ENCODE measurements around the gene PM20D1. TPM values are rescaled to one million over a fixed set of nuclear protein-coding genes. Genes with fewer than 3 reads are reported as not detected.
"Not testable (repeated sequence)": the region's sequence is repeated elsewhere in the genome, so short reads cannot be mapped to it uniquely, and the experiment has no call there.

The PM20D1 gene, protein sequence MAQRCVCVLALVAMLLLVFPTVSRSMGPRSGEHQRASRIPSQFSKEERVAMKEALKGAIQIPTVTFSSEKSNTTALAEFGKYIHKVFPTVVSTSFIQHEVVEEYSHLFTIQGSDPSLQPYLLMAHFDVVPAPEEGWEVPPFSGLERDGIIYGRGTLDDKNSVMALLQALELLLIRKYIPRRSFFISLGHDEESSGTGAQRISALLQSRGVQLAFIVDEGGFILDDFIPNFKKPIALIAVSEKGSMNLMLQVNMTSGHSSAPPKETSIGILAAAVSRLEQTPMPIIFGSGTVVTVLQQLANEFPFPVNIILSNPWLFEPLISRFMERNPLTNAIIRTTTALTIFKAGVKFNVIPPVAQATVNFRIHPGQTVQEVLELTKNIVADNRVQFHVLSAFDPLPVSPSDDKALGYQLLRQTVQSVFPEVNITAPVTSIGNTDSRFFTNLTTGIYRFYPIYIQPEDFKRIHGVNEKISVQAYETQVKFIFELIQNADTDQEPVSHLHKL
- total RNA-seq (2021) (not detected in 2 replicates), Bru-seq, nascent RNA (percentile 4 among the genes with signal in this experiment), BruChase-seq, experiment 1, labeled RNA remaining after a 2-hour chase (percentile 8 among the genes with signal in this experiment), BruChase-seq, experiment 2, labeled RNA remaining after a 6-hour chase (not detected)
- long read RNA-seq, result 0 reads

- BruUV-seq (replicated peaks), result no TSS peak
- ChIA-PET POLR2A (ENCODE audit: unreplicated experiment) (interaction anchor here (0.7 kb wide), 1 partner anchor 152 kb away, joined by 4 read pairs; no protein-coding TSS in a partner anchor), CTCF (interaction anchor here (0.5 kb wide), 1 partner anchor 509 kb away, joined by 3 read pairs; no protein-coding TSS in a partner anchor)
- peak in 1 of 2 experiments; percentile 54 for DNase-seq
- Histone ChIP-seq H3F3A (ENCODE audit: insufficient read depth, low read depth) (0 out of 2 replicates have a peak, but pooled peaks cover 4% of the 10 kb centered on the region), H2AFZ (no peak within 1 kb of the TSS), H4K20me1 (ENCODE audit: insufficient read depth) (no peaks in the 10 kb centered on the region), H3K4me2 (no peak within 1 kb of the TSS), H3K4me3 (no peak within 1 kb of the TSS), H3K27me3 (ENCODE audit: insufficient read depth, low read depth) (no peaks in the 10 kb centered on the region), H3K9me3 (ENCODE audit: insufficient read depth, low read depth) (no peaks in the 10 kb centered on the region; the same call in 1 of the 2 replicates), H3K36me3 (ENCODE audit: low read depth) (no peaks in the 10 kb centered on the region), H3K4me1 (replicated peaks; ENCODE audit: insufficient read depth) (peaks cover 10% of the 10 kb centered on the region; the same call in 1 of the 2 replicates), H3K27ac (no peak within 1 kb of the TSS), H3K9me2 (ENCODE audit: insufficient read depth) (no peaks in the 10 kb centered on the region), H3K79me2 (ENCODE audit: low read depth) (no peaks in the 10 kb centered on the region)
- TF ChIP-seq, protein P1, sequence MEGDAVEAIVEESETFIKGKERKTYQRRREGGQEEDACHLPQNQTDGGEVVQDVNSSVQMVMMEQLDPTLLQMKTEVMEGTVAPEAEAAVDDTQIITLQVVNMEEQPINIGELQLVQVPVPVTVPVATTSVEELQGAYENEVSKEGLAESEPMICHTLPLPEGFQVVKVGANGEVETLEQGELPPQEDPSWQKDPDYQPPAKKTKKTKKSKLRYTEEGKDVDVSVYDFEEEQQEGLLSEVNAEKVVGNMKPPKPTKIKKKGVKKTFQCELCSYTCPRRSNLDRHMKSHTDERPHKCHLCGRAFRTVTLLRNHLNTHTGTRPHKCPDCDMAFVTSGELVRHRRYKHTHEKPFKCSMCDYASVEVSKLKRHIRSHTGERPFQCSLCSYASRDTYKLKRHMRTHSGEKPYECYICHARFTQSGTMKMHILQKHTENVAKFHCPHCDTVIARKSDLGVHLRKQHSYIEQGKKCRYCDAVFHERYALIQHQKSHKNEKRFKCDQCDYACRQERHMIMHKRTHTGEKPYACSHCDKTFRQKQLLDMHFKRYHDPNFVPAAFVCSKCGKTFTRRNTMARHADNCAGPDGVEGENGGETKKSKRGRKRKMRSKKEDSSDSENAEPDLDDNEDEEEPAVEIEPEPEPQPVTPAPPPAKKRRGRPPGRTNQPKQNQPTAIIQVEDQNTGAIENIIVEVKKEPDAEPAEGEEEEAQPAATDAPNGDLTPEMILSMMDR (conservative IDR thresholded peaks at IDR 0.05), result no peak
- no peak for TF ChIP-seq EZH2 (IDR thresholded peaks at IDR 0.05; ENCODE audit: low read depth)
- intact Hi-C loops (cut with micrococcal nuclease; ENCODE audit: unreplicated experiment), result no loop called here
Observed at GRCh38 chr1:205849619-205850355, at the start of gene PM20D1. Gene PM20D1, minus strand, starts transcription at chr1:205850132. Its CDS starts 60 bp downstream, at chr1:205850072.

DNA sequence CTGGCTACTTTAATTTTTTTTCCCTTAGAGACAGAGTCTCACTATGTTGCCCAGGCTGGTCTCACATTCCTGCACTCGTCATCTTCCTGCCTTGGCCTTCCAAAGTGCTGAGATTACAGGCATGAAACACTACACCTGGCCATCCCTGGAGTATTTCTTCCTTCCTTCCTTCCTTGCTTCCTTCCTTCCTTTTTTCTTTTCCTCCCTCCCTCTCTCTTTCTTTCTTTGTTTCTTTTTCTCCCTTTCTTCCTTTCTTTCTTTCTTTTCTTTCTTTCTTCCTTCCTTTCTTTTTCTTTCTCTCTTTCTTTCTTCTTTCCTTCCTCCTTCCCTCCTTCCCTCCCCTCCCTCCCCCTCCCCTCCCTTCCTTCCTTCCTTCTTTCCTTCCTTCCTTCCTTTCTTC is 46.4 kb upstream of the PM20D1 start:
- DNase-seq, result no peak
- TF ChIP-seq EZH2 (IDR thresholded peaks at IDR 0.05; ENCODE audit: low read depth), result no peak
- TF ChIP-seq, protein P1 (conservative IDR thresholded peaks at IDR 0.05), result no peak
- no peaks in the 10 kb centered on the region for H3K79me2 ChIP-seq (ENCODE audit: low read depth)
- intact Hi-C loops (cut with micrococcal nuclease; ENCODE audit: unreplicated experiment), result no loop called here
- no peak overlapping the region for H3K4me3 ChIP-seq
- no TSS peak for BruUV-seq (replicated peaks)
- H3K9me2 ChIP-seq (ENCODE audit: insufficient read depth), result no peaks in the 10 kb centered on the region
- ChIA-PET POLR2A (ENCODE audit: unreplicated experiment) (no interaction called here), CTCF (no interaction called here)
- no peaks in the 10 kb centered on the region for H4K20me1 ChIP-seq (ENCODE audit: insufficient read depth)
- peaks cover 8% of the 10 kb centered on the region for H3K9me3 ChIP-seq (ENCODE audit: insufficient read depth, low read depth)
- no peak overlapping the region for H3K27ac ChIP-seq
- peaks cover 8% of the 10 kb centered on the region; the same call in 1 of the 2 replicates for H3F3A ChIP-seq (ENCODE audit: insufficient read depth, low read depth)
- no peaks in the 10 kb centered on the region for H3K27me3 ChIP-seq (ENCODE audit: insufficient read depth, low read depth)
- H3K4me1 ChIP-seq (replicated peaks; ENCODE audit: insufficient read depth), result peaks cover 32% of the 10 kb centered on the region
- no peaks in the 10 kb centered on the region for H3K36me3 ChIP-seq (ENCODE audit: low read depth)
- H2AFZ ChIP-seq, result no peak overlapping the region
- H3K4me2 ChIP-seq, result no peak overlapping the region

- intact Hi-C loops (cut with micrococcal nuclease; ENCODE audit: unreplicated experiment); BruUV-seq (replicated peaks); H3K79me2 ChIP-seq (ENCODE audit: low read depth); CTCF ChIA-PET; H3K36me3 ChIP-seq (ENCODE audit: low read depth); H4K20me1 ChIP-seq (ENCODE audit: insufficient read depth); H3K27ac ChIP-seq; H3K9me2 ChIP-seq (ENCODE audit: insufficient read depth); H2AFZ ChIP-seq; H3K27me3 ChIP-seq (ENCODE audit: insufficient read depth, low read depth); POLR2A ChIA-PET (ENCODE audit: unreplicated experiment): not testable (repeated sequence)
- peaks cover 55% of the 10 kb centered on the region for H3K4me1 ChIP-seq (replicated peaks; ENCODE audit: insufficient read depth)
- peak overlapping the region; percentile 16; the same call in 1 of the 2 replicates for H3K4me3 ChIP-seq
- H3K9me3 ChIP-seq (ENCODE audit: insufficient read depth, low read depth), result peaks cover 15% of the 10 kb centered on the region
- H3K4me2 ChIP-seq, result peak overlapping the region; percentile 55
- peaks cover 17% of the 10 kb centered on the region for H3F3A ChIP-seq (ENCODE audit: insufficient read depth, low read depth)
- peak in 1 of 2 experiments; percentile 67 for DNase-seq
Observed at GRCh38 chr1:205894119-205894518, 44.2 kb upstream of the PM20D1 start.

GRCh38 chr1:205892175-205892574 is 42.2 kb upstream of the PM20D1 start:
- H3K9me3 ChIP-seq (ENCODE audit: insufficient read depth, low read depth), result peaks cover 18% of the 10 kb centered on the region
- H3K79me2 ChIP-seq (ENCODE audit: low read depth); BruUV-seq (replicated peaks); intact Hi-C loops (cut with micrococcal nuclease; ENCODE audit: unreplicated experiment); H3K4me2 ChIP-seq; H3K36me3 ChIP-seq (ENCODE audit: low read depth); CTCF ChIA-PET; H3K4me3 ChIP-seq; H3K27ac ChIP-seq; DNase-seq; H3K9me2 ChIP-seq (ENCODE audit: insufficient read depth); H2AFZ ChIP-seq; H4K20me1 ChIP-seq (ENCODE audit: insufficient read depth); H3K27me3 ChIP-seq (ENCODE audit: insufficient read depth, low read depth): not testable (repeated sequence)
- POLR2A ChIA-PET (ENCODE audit: unreplicated experiment), result interaction anchor here (1.0 kb wide), 1 partner anchor 143 kb away, joined by 14 read pairs; no protein-coding TSS in a partner anchor
- peaks cover 17% of the 10 kb centered on the region for H3F3A ChIP-seq (ENCODE audit: insufficient read depth, low read depth)
- H3K4me1 ChIP-seq (replicated peaks; ENCODE audit: insufficient read depth), result peaks cover 64% of the 10 kb centered on the region

- H3K27ac ChIP-seq; H3K36me3 ChIP-seq (ENCODE audit: low read depth); H3K4me2 ChIP-seq; CTCF ChIA-PET; H2AFZ ChIP-seq; H3K27me3 ChIP-seq (ENCODE audit: insufficient read depth, low read depth); BruUV-seq (replicated peaks); H3K79me2 ChIP-seq (ENCODE audit: low read depth); intact Hi-C loops (cut with micrococcal nuclease; ENCODE audit: unreplicated experiment); H3K9me2 ChIP-seq (ENCODE audit: insufficient read depth); H3K4me3 ChIP-seq; H4K20me1 ChIP-seq (ENCODE audit: insufficient read depth): not testable (repeated sequence)
- Histone ChIP-seq H3F3A (ENCODE audit: insufficient read depth, low read depth) (peaks cover 17% of the 10 kb centered on the region), H3K9me3 (ENCODE audit: insufficient read depth, low read depth) (peaks cover 18% of the 10 kb centered on the region), H3K4me1 (replicated peaks; ENCODE audit: insufficient read depth) (peaks cover 64% of the 10 kb centered on the region)
- peak in 1 of 2 experiments; percentile 59 for DNase-seq
- POLR2A ChIA-PET (ENCODE audit: unreplicated experiment), result interaction anchor here (1.0 kb wide), 1 partner anchor 142 kb away, joined by 14 read pairs; no protein-coding TSS in a partner anchor
Observed at GRCh38 chr1:205891481-205891880, 41.5 kb upstream of the PM20D1 start.
